Mammary epithelial cell (primary cell): ENCODE data around the gene FRY.

Experiments used
- EZH2 ChIP-seq: IDR thresholded peaks from 2 replicates; pipeline ENCODE4 v1.6.1; 2012; ENCODE audit warnings: low read length, inconsistent platforms, borderline replicate concordance
- TF ChIP-seq, protein P1 (sequence below), 2 donors: IDR thresholded peaks in 1 of 2; conservative IDR thresholded peaks in 1 of 2; 2 replicates each; pipeline ENCODE4 v1.5.1; 2011 to 2012; ENCODE audit warnings: inconsistent platforms in 2 of 2, low read length in 2 of 2, mild to moderate bottlenecking in 2 of 2, control low read depth in 1 of 2, low read depth in 1 of 2; ENCODE audit not compliant: insufficient read depth in 1 of 2; ENCODE audit errors: extremely low read depth in 1 of 2

- TF ChIP-seq, protein P1, sequence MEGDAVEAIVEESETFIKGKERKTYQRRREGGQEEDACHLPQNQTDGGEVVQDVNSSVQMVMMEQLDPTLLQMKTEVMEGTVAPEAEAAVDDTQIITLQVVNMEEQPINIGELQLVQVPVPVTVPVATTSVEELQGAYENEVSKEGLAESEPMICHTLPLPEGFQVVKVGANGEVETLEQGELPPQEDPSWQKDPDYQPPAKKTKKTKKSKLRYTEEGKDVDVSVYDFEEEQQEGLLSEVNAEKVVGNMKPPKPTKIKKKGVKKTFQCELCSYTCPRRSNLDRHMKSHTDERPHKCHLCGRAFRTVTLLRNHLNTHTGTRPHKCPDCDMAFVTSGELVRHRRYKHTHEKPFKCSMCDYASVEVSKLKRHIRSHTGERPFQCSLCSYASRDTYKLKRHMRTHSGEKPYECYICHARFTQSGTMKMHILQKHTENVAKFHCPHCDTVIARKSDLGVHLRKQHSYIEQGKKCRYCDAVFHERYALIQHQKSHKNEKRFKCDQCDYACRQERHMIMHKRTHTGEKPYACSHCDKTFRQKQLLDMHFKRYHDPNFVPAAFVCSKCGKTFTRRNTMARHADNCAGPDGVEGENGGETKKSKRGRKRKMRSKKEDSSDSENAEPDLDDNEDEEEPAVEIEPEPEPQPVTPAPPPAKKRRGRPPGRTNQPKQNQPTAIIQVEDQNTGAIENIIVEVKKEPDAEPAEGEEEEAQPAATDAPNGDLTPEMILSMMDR (conservative IDR thresholded peaks at IDR 0.05 in 1 of 2, IDR thresholded peaks at IDR 0.05 in 1 of 2; ENCODE audit: extremely low read depth in 1 of 2, insufficient read depth in 1 of 2, low read depth in 1 of 2, low read length in 2 of 2) = no peak
- no peak for TF ChIP-seq EZH2
Observed at GRCh38 chr13:32031815-32032370, 319 bp downstream of the FRY start.
